IMR-90 (cell line): ENCODE data around the gene C20orf144. TPM values are rescaled to one million over a fixed set of nuclear protein-coding genes. Genes with fewer than 3 reads are reported as not detected.

Experiments used
- ATAC-seq: fragments of 200-7000 bp; cut with Tn5 transposase; 2 replicates; pipeline ENCODE4 v1.9.1; 2020; ENCODE audit warnings: low read depth, mild to moderate bottlenecking, moderate library complexity
- BruUV-seq: library from RNA; stranded (reverse); fragments of 400-500 nt; replicated peaks from 2 replicates; lab custom pipeline; 2021; lab: Mats Ljungman, UMichigan
- CTCF ChIA-PET: fragments of 300-600 bp; formaldehyde crosslinking; extraction: SDS; loops from one replicate; lab custom pipeline; 2021; ENCODE audit warnings: antibody characterized with exemption; lab: Yijun Ruan, JAX
- POLR2A ChIA-PET: fragments of 300-600 bp; sonication (Branson Sonifier 250); formaldehyde crosslinking; loops from one replicate; lab custom pipeline; 2022; ENCODE audit warnings: antibody characterized with exemption; ENCODE audit not compliant: unreplicated experiment; lab: Charles Lee
- DNase-seq: peaks from one replicate; pipeline ENCODE4 v3.0.0; 2013
- H2AFZ ChIP-seq: replicated peaks from 2 replicates; pipeline ENCODE3; 2013; ENCODE audit warnings: low read length, mild to moderate bottlenecking; ENCODE audit not compliant: poor library complexity
- H2AK5ac ChIP-seq: 2 replicates; pipeline ENCODE4 v1.6.1; 2013; ENCODE audit warnings: low read depth, low read length, inconsistent platforms
- H2AK9ac ChIP-seq: replicated peaks from 2 replicates; pipeline ENCODE3; 2013; ENCODE audit warnings: mild to moderate bottlenecking, low read depth, low read length, moderate library complexity; ENCODE audit not compliant: poor library complexity
- H2BK120ac ChIP-seq: 2 replicates; pipeline ENCODE4 v1.6.1; 2013; ENCODE audit warnings: low read depth, low read length, inconsistent platforms
- H2BK15ac ChIP-seq: 3 replicates; pipeline ENCODE4 v1.6.1; 2013; ENCODE audit warnings: low read depth, low read length, inconsistent platforms
- H2BK20ac ChIP-seq: 2 replicates; pipeline ENCODE4 v1.6.1; 2013; ENCODE audit warnings: low read depth, mild to moderate bottlenecking, inconsistent platforms, low read length, moderate library complexity
- H2BK5ac ChIP-seq: 2 replicates; pipeline ENCODE4 v1.6.1; 2013; ENCODE audit warnings: mild to moderate bottlenecking, low read depth, low read length, inconsistent platforms; ENCODE audit not compliant: poor library complexity, severe bottlenecking
- H3K14ac ChIP-seq: replicated peaks from 2 replicates; pipeline ENCODE4 v1.6.1; 2013; ENCODE audit warnings: low read depth, low read length, inconsistent platforms
- H3K18ac ChIP-seq: 2 replicates; pipeline ENCODE4 v1.6.1; 2013; ENCODE audit warnings: low read depth, low read length, control low read depth
- H3K23ac ChIP-seq: 2 replicates; pipeline ENCODE4 v1.6.1; 2013; ENCODE audit warnings: low read depth, low read length, inconsistent platforms
- H3K27ac ChIP-seq: 2 replicates; pipeline ENCODE4 v1.5.1; 2013; ENCODE audit warnings: mild to moderate bottlenecking, control low read depth, low read length; ENCODE audit not compliant: insufficient read depth
- H3K27me3 ChIP-seq: 2 replicates; pipeline ENCODE4 v1.6.1; 2013; ENCODE audit warnings: low read length; ENCODE audit not compliant: control insufficient read depth, insufficient read depth
- H3K36me3 ChIP-seq: 2 replicates; pipeline ENCODE4 v1.6.1; 2013; ENCODE audit warnings: low read length, mixed read lengths; ENCODE audit not compliant: control insufficient read depth, insufficient read depth
- H3K4ac ChIP-seq: 2 replicates; pipeline ENCODE4 v1.6.1; 2013; ENCODE audit warnings: low read depth, low read length, inconsistent platforms
- H3K4me1 ChIP-seq: 2 replicates; pipeline ENCODE4 v1.6.1; 2013; ENCODE audit warnings: low read length, mixed read lengths; ENCODE audit not compliant: control insufficient read depth, insufficient read depth
- H3K4me2 ChIP-seq: 2 replicates; pipeline ENCODE4 v1.6.1; 2013; ENCODE audit warnings: low read depth, mild to moderate bottlenecking, control low read depth, low read length, moderate library complexity
- H3K4me3 ChIP-seq: 2 replicates; pipeline ENCODE4 v1.5.1; 2013; ENCODE audit warnings: low read depth, mild to moderate bottlenecking, control low read depth, low read length, moderate library complexity; ENCODE audit not compliant: insufficient read depth
- H3K56ac ChIP-seq: 2 replicates; pipeline ENCODE4 v1.6.1; 2013; ENCODE audit warnings: low read length, inconsistent platforms; ENCODE audit not compliant: insufficient read depth; ENCODE audit errors: extremely low read depth
- H3K79me1 ChIP-seq, 2 experiments: 2 replicates each; pipeline ENCODE4 v1.6.1; 2013; ENCODE audit warnings: low read length in 2 of 2, inconsistent platforms in 1 of 2, low read depth in 1 of 2
- H3K9ac ChIP-seq: 2 replicates; pipeline ENCODE4 v1.6.1; 2013; ENCODE audit warnings: low read depth, low read length, control low read depth
- H3K9me1 ChIP-seq: 2 replicates; pipeline ENCODE4 v1.6.1; 2013; ENCODE audit warnings: low read length, inconsistent platforms; ENCODE audit not compliant: insufficient read depth
- H3K9me3 ChIP-seq: 2 replicates; pipeline ENCODE4 v1.6.1; 2013; ENCODE audit warnings: low read length; ENCODE audit not compliant: control insufficient read depth, insufficient read depth
- H4K20me1 ChIP-seq: 2 replicates; pipeline ENCODE4 v1.6.1; 2013; ENCODE audit warnings: low read length, inconsistent platforms; ENCODE audit not compliant: insufficient read depth
- H4K5ac ChIP-seq: 2 replicates; pipeline ENCODE4 v1.6.1; 2013; ENCODE audit warnings: mild to moderate bottlenecking, low read depth, low read length, control low read depth
- H4K8ac ChIP-seq, 2 experiments: 2 replicates each; pipeline ENCODE4 v1.6.1; 2013; ENCODE audit warnings: low read depth in 2 of 2, low read length in 2 of 2, control low read depth in 1 of 2, inconsistent platforms in 1 of 2
- H4K91ac ChIP-seq: 2 replicates; pipeline ENCODE4 v1.6.1; 2013; ENCODE audit warnings: low read depth, low read length, inconsistent platforms; ENCODE audit not compliant: insufficient read depth
- CEBPB ChIP-seq: IDR thresholded peaks from 2 replicates; pipeline ENCODE4 v1.6.1; 2012; ENCODE audit warnings: low read depth, low read length, improper control_type of control experiment
- CHD1 ChIP-seq: IDR thresholded peaks from 2 replicates; pipeline ENCODE4 v1.6.1; 2012; ENCODE audit warnings: low read depth, low read length, improper control_type of control experiment
- FOS ChIP-seq: fragments of 150-350 bp; IDR thresholded peaks from 2 replicates; pipeline ENCODE4 v1.6.1; 2016; ENCODE audit warnings: low read depth, low read length
- MAFK ChIP-seq: IDR thresholded peaks from 2 replicates; pipeline ENCODE4 v1.6.1; 2012; ENCODE audit warnings: low read depth, low read length, improper control_type of control experiment
- MAZ ChIP-seq: IDR thresholded peaks from 2 replicates; pipeline ENCODE4 v1.6.1; 2012; ENCODE audit warnings: low read depth, mild to moderate bottlenecking, low read length, improper control_type of control experiment, moderate library complexity, borderline replicate concordance
- MXI1 ChIP-seq: IDR thresholded peaks from 2 replicates; pipeline ENCODE4 v1.6.1; 2012; ENCODE audit warnings: low read depth, mild to moderate bottlenecking, low read length, moderate library complexity, borderline replicate concordance
- NFE2L2 ChIP-seq: fragments of 150-350 bp; IDR thresholded peaks from 2 replicates; pipeline ENCODE4 v1.6.1; 2016; ENCODE audit warnings: low read depth, mild to moderate bottlenecking, low read length
- POLR2A ChIP-seq: IDR thresholded peaks from 2 replicates; pipeline ENCODE4 v1.6.1; 2012; ENCODE audit warnings: mild to moderate bottlenecking, low read depth, low read length
- RAD21 ChIP-seq: IDR thresholded peaks from 2 replicates; pipeline ENCODE4 v1.6.1; 2012; ENCODE audit warnings: low read length, improper control_type of control experiment
- RCOR1 ChIP-seq: IDR thresholded peaks from 2 replicates; pipeline ENCODE4 v1.6.1; 2012; ENCODE audit warnings: mild to moderate bottlenecking, low read length, improper control_type of control experiment; ENCODE audit not compliant: insufficient replicate concordance
- RFX5 ChIP-seq: IDR thresholded peaks from 2 replicates; pipeline ENCODE4 v1.8.0; 2012; ENCODE audit warnings: low read depth, mild to moderate bottlenecking, low read length, moderate library complexity
- SMC3 ChIP-seq: fragments of 150-350 bp; IDR thresholded peaks from 2 replicates; pipeline ENCODE4 v1.6.1; 2016; ENCODE audit warnings: low read depth, mild to moderate bottlenecking, antibody characterized with exemption, low read length, moderate library complexity
- WGBS, 2 experiments: methylation state at CpG; one replicate each; pipeline versions ENCODE4 v1.1.5 to v1.1.7; 2013; ENCODE audit warnings: missing lambda C conversion rate in 2 of 2; ENCODE audit not compliant: insufficient read length in 1 of 2; ENCODE audit errors: extremely low coverage in 2 of 2; 5-methylcytosine and 5-hydroxymethylcytosine counted together
- dilution Hi-C: fragments of 300-500 bp; cut with HindIII; formaldehyde crosslinking; loops from one replicate; pipeline ENCODE4 v1.14.3; 2018; ENCODE audit warnings: low sequenced_read_pairs; ENCODE audit not compliant: unreplicated experiment
- in situ Hi-C: fragments of 300-500 bp; cut with MboI; formaldehyde crosslinking; loops from 3 replicates; pipeline ENCODE4 v1.14.3; 2019; ENCODE audit warnings: low sequenced_read_pairs, inconsistent platforms, mixed read lengths
- intact Hi-C: fragments of 100-400 bp; cut with micrococcal nuclease; formaldehyde crosslinking; loops from 2 replicates; pipeline ENCODE4 v1.10.0; 2022
- polyA plus RNA-seq, 3 experiments: library from polyadenylated mRNA; depleted of rRNA; stranded (reverse); fragments of >200 nt; gene quantifications; 2 replicates each; pipeline ENCODE4 v1.2.3, GENCODE V29; 2012; ENCODE audit warnings: low replicate concordance in 1 of 3
- total RNA-seq: library from RNA; depleted of rRNA; stranded (reverse); fragments of >200 nt; gene quantifications from 2 replicates; pipeline ENCODE4 v1.2.3, GENCODE V29; 2012
- TF ChIP-seq, protein P1 (sequence below): fragments of 150-350 bp; IDR thresholded peaks from 2 replicates; pipeline ENCODE4 v1.6.1; 2017; ENCODE audit warnings: mild to moderate bottlenecking, antibody characterized with exemption, low read length, low read depth
- TF ChIP-seq, protein P2 (sequence below): conservative IDR thresholded peaks from 2 replicates; pipeline ENCODE4 v1.5.1; 2012; ENCODE audit warnings: mild to moderate bottlenecking, low read depth, low read length, improper control_type of control experiment
- TF ChIP-seq, protein P3 (sequence below): fragments of 150-350 bp; IDR thresholded peaks from 2 replicates; pipeline ENCODE4 v1.6.1; 2016; ENCODE audit warnings: low read depth, mild to moderate bottlenecking, low read length, moderate library complexity, borderline replicate concordance

The C20orf144 gene
- total and polyA plus RNA-seq, 2 of the 4 experiments (the other 2 are of a cell fraction), result under 0.01 to 0.19 TPM

DNA sequence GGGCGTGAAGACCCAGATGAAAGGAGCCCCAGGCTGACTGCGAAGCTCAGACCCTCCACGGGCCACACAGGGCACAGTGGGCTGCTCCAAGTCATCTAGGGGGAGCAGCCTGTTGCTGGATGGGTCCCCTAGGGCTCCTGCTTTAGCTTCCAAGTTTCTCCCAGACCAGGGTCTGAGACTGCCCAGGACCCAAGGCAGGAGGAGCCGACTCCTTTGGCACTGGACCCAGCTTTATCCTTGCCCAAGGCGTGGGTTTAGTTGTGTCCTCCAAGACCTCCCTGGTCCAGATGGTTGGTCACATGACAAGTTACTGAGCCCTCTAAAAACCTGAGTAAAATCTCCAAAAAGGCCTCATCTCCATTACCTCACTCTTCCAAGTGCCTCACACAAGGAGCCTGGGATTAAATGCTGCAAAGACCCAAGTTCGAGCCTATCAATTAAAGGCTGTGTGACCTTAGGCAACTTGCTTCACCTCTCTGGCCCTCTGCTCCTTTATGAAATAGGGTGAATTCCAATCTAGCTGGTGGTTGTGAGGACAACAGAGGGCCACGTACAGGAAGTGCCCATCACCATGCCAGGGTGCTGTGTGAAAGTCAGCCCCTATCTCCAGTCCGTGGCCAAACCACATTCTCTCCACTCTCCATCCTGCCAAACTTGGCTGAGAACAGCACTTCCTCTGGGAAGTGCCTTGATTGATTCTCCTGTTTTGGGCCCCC lies 9.6 kb downstream of the C20orf144 start:
- ATAC-seq, result no peak
- H3K79me1 ChIP-seq, result peaks cover 12 to 63% of the 10 kb centered on the region in 2 experiments; a peak in 3 of 4 replicates
- no peak overlapping the region for H3K27ac ChIP-seq
- H3K27me3 ChIP-seq, result no peaks in the 10 kb centered on the region
- no peak overlapping the region for H3K14ac ChIP-seq
- no peak overlapping the region for H2BK5ac ChIP-seq
- no peak overlapping the region for H3K56ac ChIP-seq
- no peak overlapping the region for H3K4me2 ChIP-seq
- intact Hi-C loops (no loop called here), in situ Hi-C loops (no loop called here), dilution Hi-C loops (no loop called here)
- no peak overlapping the region for H4K5ac ChIP-seq
- H2BK120ac ChIP-seq, result no peak overlapping the region
- H2BK15ac ChIP-seq, result no peak overlapping the region
- H3K9me3 ChIP-seq, result no peaks in the 10 kb centered on the region
- no peak overlapping the region for H3K4ac ChIP-seq
- no peak overlapping the region for H4K91ac ChIP-seq
- no peak overlapping the region for H3K4me3 ChIP-seq
- no peak overlapping the region for H3K9ac ChIP-seq
- peak overlapping the region; percentile 48 for H2AK9ac ChIP-seq
- peaks cover 13% of the 10 kb centered on the region for H3K36me3 ChIP-seq
- H4K20me1 ChIP-seq, result peaks cover 22% of the 10 kb centered on the region; the same call in 1 of the 2 replicates
- no TSS peak for BruUV-seq
- 81% methylated on average over 2 of the region's 8 CpGs; no CpG with 5 or more reads in 1 of the 2 experiments for WGBS, 2 experiments
- TF ChIP-seq NFE2L2 (no peak), MAFK (no peak), RFX5 (no peak), MAZ (no peak), RCOR1 (no peak), CEBPB (no peak), RAD21 (no peak), MXI1 (no peak), FOS (no peak), POLR2A (no peak), SMC3 (no peak), CHD1 (no peak)
- TF ChIP-seq, protein P1, sequence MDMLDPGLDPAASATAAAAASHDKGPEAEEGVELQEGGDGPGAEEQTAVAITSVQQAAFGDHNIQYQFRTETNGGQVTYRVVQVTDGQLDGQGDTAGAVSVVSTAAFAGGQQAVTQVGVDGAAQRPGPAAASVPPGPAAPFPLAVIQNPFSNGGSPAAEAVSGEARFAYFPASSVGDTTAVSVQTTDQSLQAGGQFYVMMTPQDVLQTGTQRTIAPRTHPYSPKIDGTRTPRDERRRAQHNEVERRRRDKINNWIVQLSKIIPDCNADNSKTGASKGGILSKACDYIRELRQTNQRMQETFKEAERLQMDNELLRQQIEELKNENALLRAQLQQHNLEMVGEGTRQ, result no peak
- TF ChIP-seq, protein P2, sequence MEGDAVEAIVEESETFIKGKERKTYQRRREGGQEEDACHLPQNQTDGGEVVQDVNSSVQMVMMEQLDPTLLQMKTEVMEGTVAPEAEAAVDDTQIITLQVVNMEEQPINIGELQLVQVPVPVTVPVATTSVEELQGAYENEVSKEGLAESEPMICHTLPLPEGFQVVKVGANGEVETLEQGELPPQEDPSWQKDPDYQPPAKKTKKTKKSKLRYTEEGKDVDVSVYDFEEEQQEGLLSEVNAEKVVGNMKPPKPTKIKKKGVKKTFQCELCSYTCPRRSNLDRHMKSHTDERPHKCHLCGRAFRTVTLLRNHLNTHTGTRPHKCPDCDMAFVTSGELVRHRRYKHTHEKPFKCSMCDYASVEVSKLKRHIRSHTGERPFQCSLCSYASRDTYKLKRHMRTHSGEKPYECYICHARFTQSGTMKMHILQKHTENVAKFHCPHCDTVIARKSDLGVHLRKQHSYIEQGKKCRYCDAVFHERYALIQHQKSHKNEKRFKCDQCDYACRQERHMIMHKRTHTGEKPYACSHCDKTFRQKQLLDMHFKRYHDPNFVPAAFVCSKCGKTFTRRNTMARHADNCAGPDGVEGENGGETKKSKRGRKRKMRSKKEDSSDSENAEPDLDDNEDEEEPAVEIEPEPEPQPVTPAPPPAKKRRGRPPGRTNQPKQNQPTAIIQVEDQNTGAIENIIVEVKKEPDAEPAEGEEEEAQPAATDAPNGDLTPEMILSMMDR, result no peak
- TF ChIP-seq, protein P3, sequence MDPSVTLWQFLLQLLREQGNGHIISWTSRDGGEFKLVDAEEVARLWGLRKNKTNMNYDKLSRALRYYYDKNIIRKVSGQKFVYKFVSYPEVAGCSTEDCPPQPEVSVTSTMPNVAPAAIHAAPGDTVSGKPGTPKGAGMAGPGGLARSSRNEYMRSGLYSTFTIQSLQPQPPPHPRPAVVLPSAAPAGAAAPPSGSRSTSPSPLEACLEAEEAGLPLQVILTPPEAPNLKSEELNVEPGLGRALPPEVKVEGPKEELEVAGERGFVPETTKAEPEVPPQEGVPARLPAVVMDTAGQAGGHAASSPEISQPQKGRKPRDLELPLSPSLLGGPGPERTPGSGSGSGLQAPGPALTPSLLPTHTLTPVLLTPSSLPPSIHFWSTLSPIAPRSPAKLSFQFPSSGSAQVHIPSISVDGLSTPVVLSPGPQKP, result no peak
- H3K4me1 ChIP-seq, result peaks cover 32% of the 10 kb centered on the region
- no peak overlapping the region for H3K18ac ChIP-seq
- H2AK5ac ChIP-seq, result 0 out of 2 replicates have a peak overlapping the region, but pooled peaks have one; percentile 24
- ChIA-PET CTCF (interaction anchor here (0.6 kb wide), 1 partner anchor 214 kb away, joined by 3 read pairs; no protein-coding TSS in a partner anchor), POLR2A (no interaction called here)
- peaks cover 20% of the 10 kb centered on the region for H3K9me1 ChIP-seq
- peak overlapping the region; percentile 46 for H2AFZ ChIP-seq
- no peak overlapping the region for H2BK20ac ChIP-seq
- no peak for DNase-seq
- H4K8ac ChIP-seq, result no peak overlapping the region
- peak overlapping the region; percentile 51; the same call in 1 of the 2 replicates for H3K23ac ChIP-seq
